ENCODE measurements around the gene C1QTNF12.

C1QTNF12 gene

DNA sequence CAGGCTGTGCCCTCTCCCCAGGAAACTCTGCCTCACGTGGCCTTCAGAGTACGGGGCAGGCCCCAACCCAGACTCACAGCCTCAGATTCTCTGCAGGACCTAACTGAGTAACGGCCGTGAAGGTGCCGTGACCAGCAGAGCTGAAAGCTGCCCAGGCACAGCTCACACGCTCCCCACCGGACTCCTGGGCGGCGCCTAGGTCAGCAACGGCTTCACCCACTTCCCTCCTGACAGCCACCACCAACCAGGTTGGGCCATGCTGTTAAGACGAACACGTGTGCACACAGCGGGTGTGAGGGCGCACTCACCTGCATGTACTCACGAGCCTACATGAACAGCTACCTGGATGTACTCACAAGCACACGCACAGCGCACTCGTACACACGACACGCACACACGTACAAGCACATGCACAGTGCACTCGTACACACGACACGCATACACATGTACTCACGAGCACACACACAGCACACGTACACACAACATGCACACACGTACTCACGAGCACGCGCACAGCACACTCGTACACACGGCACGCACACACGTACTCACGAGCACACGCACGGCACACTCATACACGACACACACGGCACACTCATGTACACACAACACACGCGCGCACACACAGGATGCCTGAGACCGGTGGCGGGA is 23.8 kb downstream of the C1QTNF12 start:
- Mint-ChIP-seq H3K4me3 (no peak overlapping the region), H3K27ac (no peak overlapping the region), H3K27me3 (ENCODE audit: low read depth) (no peaks in the 10 kb centered on the region), H3K9me3 (no peaks in the 10 kb centered on the region), H3K4me1 (no peaks in the 10 kb centered on the region), H3K36me3 (ENCODE audit: low read depth) (peaks cover 38% of the 10 kb centered on the region)
- TF ChIP-seq, protein P1, sequence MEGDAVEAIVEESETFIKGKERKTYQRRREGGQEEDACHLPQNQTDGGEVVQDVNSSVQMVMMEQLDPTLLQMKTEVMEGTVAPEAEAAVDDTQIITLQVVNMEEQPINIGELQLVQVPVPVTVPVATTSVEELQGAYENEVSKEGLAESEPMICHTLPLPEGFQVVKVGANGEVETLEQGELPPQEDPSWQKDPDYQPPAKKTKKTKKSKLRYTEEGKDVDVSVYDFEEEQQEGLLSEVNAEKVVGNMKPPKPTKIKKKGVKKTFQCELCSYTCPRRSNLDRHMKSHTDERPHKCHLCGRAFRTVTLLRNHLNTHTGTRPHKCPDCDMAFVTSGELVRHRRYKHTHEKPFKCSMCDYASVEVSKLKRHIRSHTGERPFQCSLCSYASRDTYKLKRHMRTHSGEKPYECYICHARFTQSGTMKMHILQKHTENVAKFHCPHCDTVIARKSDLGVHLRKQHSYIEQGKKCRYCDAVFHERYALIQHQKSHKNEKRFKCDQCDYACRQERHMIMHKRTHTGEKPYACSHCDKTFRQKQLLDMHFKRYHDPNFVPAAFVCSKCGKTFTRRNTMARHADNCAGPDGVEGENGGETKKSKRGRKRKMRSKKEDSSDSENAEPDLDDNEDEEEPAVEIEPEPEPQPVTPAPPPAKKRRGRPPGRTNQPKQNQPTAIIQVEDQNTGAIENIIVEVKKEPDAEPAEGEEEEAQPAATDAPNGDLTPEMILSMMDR (IDR thresholded peaks at IDR 0.05; ENCODE audit: unreplicated experiment in 3 of 3), result no peak

GRCh38 chr1:1221887-1222574 is 24.5 kb downstream of the C1QTNF12 start:
- Mint-ChIP-seq H3K4me1 (no peaks in the 10 kb centered on the region), H3K4me3 (no peak overlapping the region), H3K9me3 (no peaks in the 10 kb centered on the region), H3K36me3 (ENCODE audit: low read depth) (peaks cover 38% of the 10 kb centered on the region), H3K27ac (no peak overlapping the region), H3K27me3 (ENCODE audit: low read depth) (no peaks in the 10 kb centered on the region)
- TF ChIP-seq, protein P1 (IDR thresholded peaks at IDR 0.05; ENCODE audit: unreplicated experiment in 3 of 3), result no peak

- Mint-ChIP-seq H3K27me3 (ENCODE audit: low read depth) (no peaks in the 10 kb centered on the region), H3K27ac (no peak overlapping the region), H3K36me3 (ENCODE audit: low read depth) (peaks cover 33% of the 10 kb centered on the region), H3K4me3 (no peak overlapping the region), H3K9me3 (no peaks in the 10 kb centered on the region), H3K4me1 (no peaks in the 10 kb centered on the region)
- TF ChIP-seq, protein P1 (IDR thresholded peaks at IDR 0.05; ENCODE audit: unreplicated experiment in 3 of 3), result no peak
Measured at GRCh38 chr1:1220197-1220596, 26.3 kb downstream of the C1QTNF12 start.

- Mint-ChIP-seq H3K4me1 (no peaks in the 10 kb centered on the region), H3K4me3 (no peak overlapping the region), H3K36me3 (ENCODE audit: low read depth) (peaks cover 28% of the 10 kb centered on the region), H3K27me3 (ENCODE audit: low read depth) (no peaks in the 10 kb centered on the region), H3K9me3 (no peaks in the 10 kb centered on the region), H3K27ac (no peak overlapping the region)
- TF ChIP-seq, protein P1 (IDR thresholded peaks at IDR 0.05; ENCODE audit: unreplicated experiment in 3 of 3), result no peak
Measured at GRCh38 chr1:1219341-1219740, 27.2 kb downstream of the C1QTNF12 start.

GRCh38 chr1:1218524-1219200 is 27.9 kb downstream of the C1QTNF12 start:
- Mint-ChIP-seq H3K27ac (no peak overlapping the region), H3K9me3 (no peaks in the 10 kb centered on the region), H3K4me1 (no peaks in the 10 kb centered on the region), H3K27me3 (ENCODE audit: low read depth) (no peaks in the 10 kb centered on the region), H3K4me3 (no peak overlapping the region), H3K36me3 (ENCODE audit: low read depth) (peaks cover 28% of the 10 kb centered on the region)
- TF ChIP-seq, protein P1 (IDR thresholded peaks at IDR 0.05; ENCODE audit: unreplicated experiment in 3 of 3), result no peak

Data from nephron (organoid).